HepG2 (cell line): ENCODE measurements around the gene COPE. TPM values are rescaled to one million over a fixed set of nuclear protein-coding genes. Genes with fewer than 3 reads are reported as not detected.

Experiments used
- CEBPG ChIP-seq: IDR thresholded peaks from 2 replicates; pipeline ENCODE4 v1.6.1; 2016
- CHD4 ChIP-seq: fragments of 200-600 bp; sonication (generic); IDR thresholded peaks from 2 replicates; pipeline ENCODE4 v1.7.0; 2017; ENCODE audit warnings: mild to moderate bottlenecking, low read length, borderline replicate concordance
- EHMT2 ChIP-seq: fragments of 200-600 bp; sonication (generic); IDR thresholded peaks from 2 replicates; pipeline ENCODE4 v1.7.0; 2017; ENCODE audit warnings: antibody characterized with exemption, low read depth, low read length, borderline replicate concordance
- HMG20B ChIP-seq: conservative IDR thresholded peaks from 2 replicates; pipeline ENCODE4 v1.6.1; 2016; ENCODE audit warnings: missing genetic modification reagents, missing compliant biosample characterization
- MAFK ChIP-seq, 2 experiments: IDR thresholded peaks in 1 of 2; conservative IDR thresholded peaks in 1 of 2; 2 replicates each; pipeline ENCODE4 v1.6.1; 2011; ENCODE audit warnings: improper control_type of control experiment in 2 of 2, low read length in 2 of 2
- MIER3 ChIP-seq: IDR thresholded peaks from 2 replicates; pipeline ENCODE4 v1.6.1; 2016; ENCODE audit warnings: missing compliant biosample characterization, borderline replicate concordance
- PHF5A ChIP-seq: IDR thresholded peaks from one replicate; pipeline ENCODE4 v1.6.1; 2018; ENCODE audit warnings: low read depth, missing genetic modification reagents; ENCODE audit not compliant: unreplicated experiment
- SMARCC2 ChIP-seq: fragments of 450-650 bp; IDR thresholded peaks from 2 replicates; pipeline ENCODE4 v1.6.1; 2017; ENCODE audit warnings: antibody characterized with exemption, mild to moderate bottlenecking
- TEF ChIP-seq: sonication (generic); formaldehyde crosslinking; IDR thresholded peaks from 2 replicates; pipeline ENCODE4 v1.5.0; 2020; ENCODE audit warnings: missing genetic modification reagents
- YEATS4 ChIP-seq: sonication (generic); formaldehyde crosslinking; IDR thresholded peaks from 2 replicates; pipeline ENCODE4 v1.4.0; 2020; ENCODE audit warnings: missing genetic modification reagents, borderline replicate concordance
- ZBTB8A ChIP-seq: sonication (generic); formaldehyde crosslinking; IDR thresholded peaks from 2 replicates; pipeline ENCODE4 v1.4.0; 2020; ENCODE audit warnings: mild to moderate bottlenecking, low read depth, missing genetic modification reagents, borderline replicate concordance
- ZFP82 ChIP-seq: sonication (generic); formaldehyde crosslinking; IDR thresholded peaks from 2 replicates; pipeline ENCODE4 v1.5.1; 2020; ENCODE audit warnings: mild to moderate bottlenecking, missing genetic modification reagents, borderline replicate concordance
- ZMAT3 ChIP-seq: sonication (generic); formaldehyde crosslinking; conservative IDR thresholded peaks from 2 replicates; pipeline ENCODE4 v1.7.0; 2021; ENCODE audit warnings: missing genetic modification reagents
- ZNF224 ChIP-seq: sonication (generic); formaldehyde crosslinking; IDR thresholded peaks from 2 replicates; pipeline ENCODE4 v1.5.0; 2020; ENCODE audit warnings: mild to moderate bottlenecking, missing genetic modification reagents
- ZNF362 ChIP-seq: sonication (generic); formaldehyde crosslinking; IDR thresholded peaks from 2 replicates; pipeline ENCODE4 v1.4.0; 2020; ENCODE audit warnings: missing genetic modification reagents, mild to moderate bottlenecking, borderline replicate concordance
- ZNF530 ChIP-seq: sonication (generic); formaldehyde crosslinking; IDR thresholded peaks from 2 replicates; pipeline ENCODE4 v1.5.0; 2020; ENCODE audit warnings: low read depth, mild to moderate bottlenecking, missing genetic modification reagents
- ZNF609 ChIP-seq: sonication (generic); formaldehyde crosslinking; IDR thresholded peaks from 2 replicates; pipeline ENCODE4 v1.4.0; 2020; ENCODE audit warnings: mild to moderate bottlenecking, missing genetic modification reagents, borderline replicate concordance
- ZNF7 ChIP-seq: IDR thresholded peaks from 2 replicates; pipeline ENCODE4 v1.6.1; 2016; ENCODE audit warnings: missing biosample characterization, missing genetic modification reagents
- polyA plus RNA-seq, 8 experiments: library from polyadenylated mRNA; depleted of rRNA in 3 of 8; stranded (reverse) in 7 of 8; unstranded in 1 of 8; fragments of >200 nt; fragmentation: Illumina TruSeq in 4 of 8; extraction: Trizol in 4 of 8; gene quantifications; 2 replicates each; pipeline versions ENCODE4 v1.2.1 to v1.2.3, GENCODE V29; 2011 to 2016; ENCODE audit warnings: low read depth in 4 of 8, missing spikeins in 1 of 8, mixed read lengths in 1 of 8; ENCODE audit not compliant: insufficient read depth in 1 of 8
- total RNA-seq, 5 experiments: library from RNA; depleted of rRNA; stranded (reverse); fragments of >200 nt; fragmentation: Illumina TruSeq; extraction: Trizol; gene quantifications; 2 replicates each; pipeline ENCODE4 v1.2.3, GENCODE V29; 2016; ENCODE audit warnings: low read depth in 1 of 5
- TF ChIP-seq, protein P1 (sequence below): sonication (generic); formaldehyde crosslinking; IDR thresholded peaks from 2 replicates; pipeline ENCODE4 v1.4.0; 2020; ENCODE audit warnings: low read depth, mild to moderate bottlenecking, missing genetic modification reagents
- TF ChIP-seq, protein P2 (sequence below): sonication (generic); formaldehyde crosslinking; IDR thresholded peaks from 2 replicates; pipeline ENCODE4 v1.4.0; 2020; ENCODE audit warnings: missing genetic modification reagents

COPE gene
- total and polyA plus RNA-seq, 2 of the 13 experiments (the other 11 are each of a cell fraction or from before 2014, with no cell fraction given): 189 to 205 TPM

GRCh38 chr19:18967358-18968146 lies 48.4 kb upstream of the COPE start (continued):
- TF ChIP-seq, protein P1, sequence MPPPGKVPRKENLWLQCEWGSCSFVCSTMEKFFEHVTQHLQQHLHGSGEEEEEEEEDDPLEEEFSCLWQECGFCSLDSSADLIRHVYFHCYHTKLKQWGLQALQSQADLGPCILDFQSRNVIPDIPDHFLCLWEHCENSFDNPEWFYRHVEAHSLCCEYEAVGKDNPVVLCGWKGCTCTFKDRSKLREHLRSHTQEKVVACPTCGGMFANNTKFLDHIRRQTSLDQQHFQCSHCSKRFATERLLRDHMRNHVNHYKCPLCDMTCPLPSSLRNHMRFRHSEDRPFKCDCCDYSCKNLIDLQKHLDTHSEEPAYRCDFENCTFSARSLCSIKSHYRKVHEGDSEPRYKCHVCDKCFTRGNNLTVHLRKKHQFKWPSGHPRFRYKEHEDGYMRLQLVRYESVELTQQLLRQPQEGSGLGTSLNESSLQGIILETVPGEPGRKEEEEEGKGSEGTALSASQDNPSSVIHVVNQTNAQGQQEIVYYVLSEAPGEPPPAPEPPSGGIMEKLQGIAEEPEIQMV (CRISPR knock-in tag): no peak
- TF ChIP-seq ZNF609 (CRISPR knock-in tag): no peak
- no peak for TF ChIP-seq SMARCC2
- TF ChIP-seq MAFK (conservative IDR thresholded peaks at IDR 0.05 in 1 of 2, IDR thresholded peaks at IDR 0.05 in 1 of 2; ENCODE audit: low read length in 2 of 2): peak; percentile 99
- TF ChIP-seq ZNF362 (CRISPR knock-in tag): no peak
- TF ChIP-seq ZMAT3 (CRISPR knock-in tag): no peak
- TF ChIP-seq ZFP82 (CRISPR knock-in tag): no peak
- TF ChIP-seq ZNF530 (CRISPR knock-in tag): no peak
- TF ChIP-seq CHD4: no peak
- TF ChIP-seq HMG20B (CRISPR knock-in tag): no peak
- TF ChIP-seq CEBPG (CRISPR knock-in tag): peak; percentile 55
- no peak for TF ChIP-seq ZNF224 (CRISPR knock-in tag)
- no peak for TF ChIP-seq TEF (CRISPR knock-in tag)
- TF ChIP-seq PHF5A (CRISPR knock-in tag): no peak
- TF ChIP-seq EHMT2: no peak
- TF ChIP-seq ZNF7: 0 out of 2 replicates have a peak, but pooled peaks have one; percentile 42
- TF ChIP-seq YEATS4 (CRISPR knock-in tag): no peak
- TF ChIP-seq, protein P2, sequence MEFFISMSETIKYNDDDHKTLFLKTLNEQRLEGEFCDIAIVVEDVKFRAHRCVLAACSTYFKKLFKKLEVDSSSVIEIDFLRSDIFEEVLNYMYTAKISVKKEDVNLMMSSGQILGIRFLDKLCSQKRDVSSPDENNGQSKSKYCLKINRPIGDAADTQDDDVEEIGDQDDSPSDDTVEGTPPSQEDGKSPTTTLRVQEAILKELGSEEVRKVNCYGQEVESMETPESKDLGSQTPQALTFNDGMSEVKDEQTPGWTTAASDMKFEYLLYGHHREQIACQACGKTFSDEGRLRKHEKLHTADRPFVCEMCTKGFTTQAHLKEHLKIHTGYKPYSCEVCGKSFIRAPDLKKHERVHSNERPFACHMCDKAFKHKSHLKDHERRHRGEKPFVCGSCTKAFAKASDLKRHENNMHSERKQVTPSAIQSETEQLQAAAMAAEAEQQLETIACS (CRISPR knock-in tag): no peak
- no peak for TF ChIP-seq MIER3
- no peak for TF ChIP-seq ZBTB8A (CRISPR knock-in tag)
